SK-N-SH (cell line): ENCODE measurements around the gene TIMM10B.

Experiments used
- CTCF ChIP-seq: fragments of 200-600 bp; sonication (generic); IDR thresholded peaks from 2 replicates; pipeline ENCODE4 v1.6.1; 2017; ENCODE audit warnings: antibody characterized with exemption, mild to moderate bottlenecking, moderate library complexity
- FOSL2 ChIP-seq: IDR thresholded peaks from 2 replicates; pipeline ENCODE4 v1.4.0; 2012; ENCODE audit warnings: low read depth, mild to moderate bottlenecking, moderate library complexity, borderline replicate concordance
- POLR2AphosphoS5 ChIP-seq: IDR thresholded peaks from 2 replicates; pipeline ENCODE4 v1.6.1; 2012; ENCODE audit warnings: low read depth, low read length
- USF1 ChIP-seq: IDR thresholded peaks from 2 replicates; pipeline ENCODE4 v1.4.0; 2012; ENCODE audit warnings: low read depth, borderline replicate concordance

DNA sequence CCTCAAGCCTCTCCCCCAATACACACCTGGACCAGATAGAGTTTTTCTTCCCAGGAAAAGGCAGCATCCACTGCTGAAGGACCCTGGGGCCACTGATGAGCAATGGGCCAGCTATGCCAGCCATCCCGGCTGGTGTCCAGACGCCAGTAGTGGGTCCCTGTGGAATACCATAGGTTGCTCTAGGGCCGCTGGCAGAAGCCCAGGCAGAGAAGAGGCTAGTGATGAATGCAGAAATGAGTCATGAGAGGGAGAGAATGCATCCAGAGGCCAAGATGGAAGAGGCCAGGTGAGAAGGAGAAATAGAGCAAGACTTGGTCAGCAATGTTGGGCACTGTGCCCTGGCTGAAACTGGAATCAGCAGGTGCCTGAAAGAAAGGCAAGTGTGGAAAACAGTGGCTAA is 49.4 kb upstream of the TIMM10B start:
- TF ChIP-seq FOSL2 (peak; percentile 82), POLR2AphosphoS5 (no peak), CTCF (no peak), USF1 (no peak)
